Activated CD4-positive, alpha-beta T cell treated with anti-CD3 and anti-CD28 coated beads for 36 hours (primary cell): ENCODE results near the gene PCSK2. TPM values are rescaled to one million over a fixed set of nuclear protein-coding genes. Genes with fewer than 3 reads are reported as not detected.

ENCODE experiments used
- ATAC-seq: fragments of 200-7000 bp; cut with Tn5 transposase; one replicate; pipeline ENCODE4 v1.10.0; 2021; ENCODE audit warnings: mild to moderate bottlenecking, moderate library complexity
- CTCF ChIA-PET: fragments of 350-600 bp; sonication (Branson Sonifier 250); formaldehyde crosslinking; loops from one replicate; lab custom pipeline; 2021; ENCODE audit warnings: antibody characterized with exemption; lab: Charles Lee
- POLR2A ChIA-PET: fragments of 350-600 bp; sonication (Branson Sonifier 250); formaldehyde crosslinking; loops from one replicate; lab custom pipeline; 2021; ENCODE audit warnings: antibody characterized with exemption, inconsistent platforms; lab: Charles Lee
- DNase-seq: peaks from one replicate; pipeline ENCODE4 v3.0.0-alpha.2; 2020
- H3K27ac Mint-ChIP-seq: one replicate; pipeline ENCODE4 v1.8.0; 2021; ENCODE audit warnings: mixed read lengths
- H3K27me3 Mint-ChIP-seq: one replicate; pipeline ENCODE4 v1.8.0; 2021; ENCODE audit warnings: mixed read lengths
- H3K36me3 Mint-ChIP-seq: one replicate; pipeline ENCODE4 v1.8.0; 2021; ENCODE audit warnings: low read depth, mixed read lengths
- H3K4me1 Mint-ChIP-seq: one replicate; pipeline ENCODE4 v1.8.0; 2021; ENCODE audit warnings: mixed read lengths
- H3K4me3 Mint-ChIP-seq: one replicate; pipeline ENCODE4 v1.8.0; 2021; ENCODE audit warnings: mild to moderate bottlenecking, moderate library complexity, mixed read lengths
- H3K9me3 Mint-ChIP-seq: one replicate; pipeline ENCODE4 v1.8.0; 2021; ENCODE audit warnings: low read depth, mixed read lengths
- intact Hi-C, 2 experiments: fragments of 100-400 bp; cut with DNase I in 1 of 2; cut with micrococcal nuclease in 1 of 2; formaldehyde crosslinking; loops; one replicate each; pipeline versions ENCODE4 v1.14.2 to v1.15.1; 2022 to 2024; cut with DNase I, micrococcal nuclease
- total RNA-seq, 2 experiments: library from RNA; stranded (reverse); gene quantifications; one replicate each; pipeline ENCODE4 v1.2.3, GENCODE V29; 2021

Gene PCSK2
- total RNA-seq, 2 experiments from 2014 or later = not detected

DNA sequence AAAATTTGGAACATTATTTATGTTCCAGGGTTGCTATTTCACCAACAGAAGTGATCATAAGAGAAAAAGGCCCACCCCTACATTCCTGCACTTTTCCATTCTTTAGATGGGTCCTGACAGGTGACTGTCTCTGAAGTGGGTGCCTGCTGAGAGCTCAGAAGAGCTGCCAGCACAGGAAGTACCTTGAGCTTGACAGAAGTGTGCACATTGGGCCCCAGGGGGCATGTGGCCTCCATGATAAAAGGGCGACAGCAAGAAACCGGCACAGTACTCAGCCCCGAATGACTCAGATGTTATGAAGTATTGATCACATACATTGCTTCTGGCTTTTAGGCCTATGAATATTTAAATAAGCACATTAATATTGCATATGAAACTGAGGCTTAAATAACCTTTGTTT is 150.4 kb downstream of the PCSK2 start:
- ATAC-seq = no peak
- no peak overlapping the region for H3K27ac Mint-ChIP-seq
- intact Hi-C loops = no loop called here
- H3K27me3 Mint-ChIP-seq = no peaks in the 10 kb centered on the region
- ChIA-PET CTCF (no interaction called here), POLR2A (no interaction called here)
- H3K9me3 Mint-ChIP-seq = no peaks in the 10 kb centered on the region
- H3K36me3 Mint-ChIP-seq = no peaks in the 10 kb centered on the region
- H3K4me3 Mint-ChIP-seq = no peak overlapping the region
- H3K4me1 Mint-ChIP-seq = no peaks in the 10 kb centered on the region
- DNase-seq = no peak

DNA sequence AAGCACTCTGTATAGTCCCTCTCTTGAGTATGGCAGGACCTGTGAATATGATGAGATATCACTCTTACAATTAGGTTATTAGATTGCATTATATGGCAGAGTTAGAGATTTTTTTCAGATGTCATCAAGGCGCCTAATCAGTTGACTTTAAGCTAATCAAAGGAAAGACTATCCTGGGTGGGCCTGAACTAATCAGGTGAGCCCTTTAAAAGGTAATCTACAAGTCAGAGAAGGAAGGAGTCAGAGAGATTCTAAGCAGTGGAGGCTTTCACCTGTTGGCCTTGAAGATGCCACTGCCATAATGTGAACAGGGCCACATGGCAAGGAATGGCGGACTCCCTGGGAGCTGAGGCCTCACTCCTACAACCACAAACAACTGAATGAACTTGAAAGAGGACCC is 152.8 kb downstream of the PCSK2 start:
- Mint-ChIP-seq H3K4me1 (no peaks in the 10 kb centered on the region), H3K4me3 (no peak overlapping the region), H3K36me3 (no peaks in the 10 kb centered on the region), H3K27ac (no peak overlapping the region), H3K27me3 (peaks cover 2% of the 10 kb centered on the region), H3K9me3 (no peaks in the 10 kb centered on the region)
- no peak for ATAC-seq
- CTCF ChIA-PET = no interaction called here
- intact Hi-C loops = no loop called here
- DNase-seq = no peak
- POLR2A ChIA-PET = no interaction called here

DNA sequence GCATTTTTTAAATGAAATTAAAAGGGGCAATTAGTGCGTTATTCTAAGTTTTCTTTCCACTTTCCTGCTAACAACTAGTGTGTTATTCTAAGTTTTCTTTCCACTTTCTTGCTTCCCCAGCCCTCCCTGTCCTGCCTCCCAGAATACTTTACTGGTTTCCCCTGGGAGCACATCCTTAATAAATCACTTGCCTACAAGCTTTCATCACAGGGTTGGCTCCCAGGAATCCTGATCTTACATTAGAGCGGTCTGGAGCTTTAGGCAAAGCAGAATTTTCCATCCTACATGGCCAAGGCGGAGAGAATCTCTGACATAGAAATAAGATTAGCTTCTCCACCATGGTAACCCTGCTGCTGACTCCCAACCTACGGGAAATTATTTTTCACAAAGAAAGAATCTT is 154.0 kb downstream of the PCSK2 start:
- Mint-ChIP-seq H3K4me3 (no peak overlapping the region), H3K4me1 (no peaks in the 10 kb centered on the region), H3K27me3 (peaks cover 3% of the 10 kb centered on the region), H3K36me3 (no peaks in the 10 kb centered on the region), H3K27ac (no peak overlapping the region), H3K9me3 (no peaks in the 10 kb centered on the region)
- POLR2A ChIA-PET = no interaction called here
- intact Hi-C loops = no loop called here
- DNase-seq (no peak), ATAC-seq (no peak)
- CTCF ChIA-PET = no interaction called here

DNA sequence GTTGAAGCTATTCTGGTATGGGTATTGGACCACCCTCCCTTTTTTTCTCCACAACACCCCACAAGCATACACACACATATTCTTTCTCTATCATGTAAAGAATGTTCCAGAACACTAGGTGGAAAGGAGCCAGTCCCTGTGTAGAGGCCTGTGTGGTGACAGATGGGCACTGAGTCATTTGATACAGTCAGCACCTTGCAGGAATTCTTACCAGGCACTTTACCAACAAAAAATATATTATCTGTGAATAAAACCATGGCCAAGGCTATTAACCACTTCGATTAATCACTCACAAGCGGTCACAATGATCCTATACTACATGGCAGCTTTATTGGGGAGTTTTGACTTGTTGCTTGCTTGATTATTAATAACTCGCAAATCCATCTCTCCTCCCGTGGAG is 154.9 kb downstream of the PCSK2 start:
- H3K36me3 Mint-ChIP-seq = no peaks in the 10 kb centered on the region
- DNase-seq = no peak
- no peak for ATAC-seq
- peaks cover 3% of the 10 kb centered on the region for H3K27me3 Mint-ChIP-seq
- intact Hi-C loops = no loop called here
- ChIA-PET CTCF (interaction anchor here (0.5 kb wide), 1 partner anchor 10 kb away, joined by 3 read pairs; no protein-coding TSS in a partner anchor), POLR2A (no interaction called here)
- H3K9me3 Mint-ChIP-seq = no peaks in the 10 kb centered on the region
- H3K27ac Mint-ChIP-seq = no peak overlapping the region
- H3K4me1 Mint-ChIP-seq = no peaks in the 10 kb centered on the region
- no peak overlapping the region for H3K4me3 Mint-ChIP-seq

DNA sequence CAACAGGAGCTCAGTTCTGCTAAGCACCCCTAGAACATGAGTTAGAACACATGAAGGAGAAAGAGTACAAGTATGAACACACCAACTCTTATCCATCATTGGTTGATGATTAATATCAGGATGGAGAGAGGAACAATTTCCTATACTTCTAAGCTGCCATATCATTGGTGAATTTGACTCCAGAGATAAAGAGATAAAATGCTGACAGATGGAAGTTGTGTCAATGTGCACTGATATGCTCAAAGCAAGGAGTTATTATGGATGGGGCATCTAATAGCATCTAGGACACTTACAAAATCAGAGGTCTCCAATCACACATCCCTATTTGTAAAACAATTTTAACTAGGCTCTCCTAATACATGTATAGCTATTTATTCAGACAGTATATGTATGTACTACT is 159.0 kb downstream of the PCSK2 start:
- intact Hi-C loops = no loop called here
- CTCF ChIA-PET = no interaction called here
- POLR2A ChIA-PET = no interaction called here

DNA sequence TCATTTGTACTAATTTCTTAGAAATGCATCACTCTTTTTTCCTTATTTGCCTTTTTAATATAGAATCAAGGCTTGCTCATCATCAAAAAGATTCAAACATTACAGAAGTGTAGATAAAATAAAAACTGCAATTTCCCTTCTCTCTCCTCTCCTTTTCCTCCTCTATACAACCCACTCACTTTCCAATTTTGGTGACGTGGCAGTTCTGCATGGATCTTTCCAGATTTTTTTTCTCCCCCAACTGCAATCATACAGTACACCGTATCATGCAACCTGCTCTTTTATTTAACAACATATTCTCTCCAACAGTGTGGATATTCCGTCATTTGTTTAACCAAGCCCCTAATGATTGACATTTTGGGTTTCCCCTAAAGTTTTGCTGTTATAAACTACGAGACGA is 163.8 kb downstream of the PCSK2 start:
- Mint-ChIP-seq H3K27me3 (peaks cover 8% of the 10 kb centered on the region), H3K9me3 (no peaks in the 10 kb centered on the region), H3K36me3 (no peaks in the 10 kb centered on the region), H3K27ac (no peak overlapping the region), H3K4me3 (no peak overlapping the region), H3K4me1 (no peaks in the 10 kb centered on the region)
- ChIA-PET POLR2A (no interaction called here), CTCF (interaction anchor here (0.6 kb wide), 1 partner anchor 676 kb away, joined by 4 read pairs; no protein-coding TSS in a partner anchor)
- no peak for DNase-seq
- no peak for ATAC-seq
- intact Hi-C loops = no loop called here

More for the DNA sequence above, 159.0 kb downstream of the PCSK2 start:
- Mint-ChIP-seq H3K27me3 (peaks cover 7% of the 10 kb centered on the region), H3K9me3 (no peaks in the 10 kb centered on the region), H3K36me3 (no peaks in the 10 kb centered on the region), H3K4me3 (no peak overlapping the region), H3K4me1 (no peaks in the 10 kb centered on the region), H3K27ac (no peak overlapping the region)
- no peak for DNase-seq
- no peak for ATAC-seq

DNA sequence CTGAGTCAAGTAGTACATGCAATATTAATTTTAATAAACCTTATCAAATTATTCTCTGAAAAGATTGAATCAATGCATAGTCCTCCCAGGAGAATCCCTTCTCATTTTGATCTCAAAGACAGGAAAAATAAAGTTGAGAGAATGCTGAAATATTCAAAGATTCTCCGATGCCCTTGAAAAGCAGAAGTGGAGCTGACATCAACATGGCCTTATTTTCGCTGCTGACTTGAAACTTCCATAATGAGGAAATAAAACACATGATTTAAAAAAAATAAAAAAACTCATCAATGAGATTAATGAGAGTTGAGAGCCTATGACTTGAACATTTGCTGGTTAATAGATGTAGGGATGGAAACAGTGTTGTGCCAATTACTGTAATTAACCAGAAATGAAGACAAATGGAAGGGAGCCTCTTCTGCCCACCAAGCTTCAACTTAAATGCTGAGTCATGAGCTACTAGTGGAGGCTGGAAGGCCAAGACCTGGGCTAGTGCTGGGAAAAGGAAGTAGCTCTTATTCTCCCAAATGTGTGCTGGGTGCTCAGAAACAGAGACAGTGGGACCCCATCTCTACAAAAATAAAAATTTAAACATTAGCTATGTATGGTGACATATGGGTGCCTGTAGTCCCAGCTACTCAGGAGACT is 164.4 kb downstream of the PCSK2 start:
- Mint-ChIP-seq H3K4me3 (no peak overlapping the region), H3K9me3 (no peaks in the 10 kb centered on the region), H3K27ac (no peak overlapping the region), H3K36me3 (no peaks in the 10 kb centered on the region), H3K4me1 (no peaks in the 10 kb centered on the region), H3K27me3 (peaks cover 7% of the 10 kb centered on the region)
- CTCF ChIA-PET = interaction anchor here (0.6 kb wide), 1 partner anchor 676 kb away, joined by 4 read pairs; no protein-coding TSS in a partner anchor
- ATAC-seq = no peak
- no peak for DNase-seq
- POLR2A ChIA-PET = no interaction called here
- intact Hi-C loops = no loop called here

DNA sequence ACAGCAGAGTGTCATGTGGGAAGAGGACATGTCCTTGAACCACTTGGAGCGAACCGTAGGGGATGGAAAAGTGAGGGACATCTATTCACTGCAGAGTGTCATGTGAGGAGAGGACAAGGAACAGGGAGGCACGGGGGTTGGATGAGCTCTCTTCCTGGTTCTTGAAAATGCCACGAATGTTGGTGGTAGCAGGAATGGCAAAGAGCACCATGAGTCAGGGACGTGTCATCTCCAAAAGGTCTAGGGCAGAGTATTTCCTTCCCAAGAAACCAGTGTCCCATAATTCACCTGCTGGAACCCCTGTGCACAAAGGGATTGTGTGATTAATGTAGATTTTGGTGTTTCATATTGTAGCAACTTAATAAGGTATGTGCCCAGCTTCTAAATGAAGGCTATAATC is 167.6 kb downstream of the PCSK2 start:
- H3K27me3 Mint-ChIP-seq = peaks cover 7% of the 10 kb centered on the region
- CTCF ChIA-PET = interaction anchor here (1.3 kb wide), 1 partner anchor 37 kb away, joined by 5 read pairs; no protein-coding TSS in a partner anchor
- no peak for DNase-seq
- no peaks in the 10 kb centered on the region for H3K36me3 Mint-ChIP-seq
- intact Hi-C loops = no loop called here
- no peaks in the 10 kb centered on the region for H3K4me1 Mint-ChIP-seq
- no peak for ATAC-seq
- POLR2A ChIA-PET = no interaction called here
- H3K4me3 Mint-ChIP-seq = no peak overlapping the region
- H3K9me3 Mint-ChIP-seq = no peaks in the 10 kb centered on the region
- no peak overlapping the region for H3K27ac Mint-ChIP-seq

DNA sequence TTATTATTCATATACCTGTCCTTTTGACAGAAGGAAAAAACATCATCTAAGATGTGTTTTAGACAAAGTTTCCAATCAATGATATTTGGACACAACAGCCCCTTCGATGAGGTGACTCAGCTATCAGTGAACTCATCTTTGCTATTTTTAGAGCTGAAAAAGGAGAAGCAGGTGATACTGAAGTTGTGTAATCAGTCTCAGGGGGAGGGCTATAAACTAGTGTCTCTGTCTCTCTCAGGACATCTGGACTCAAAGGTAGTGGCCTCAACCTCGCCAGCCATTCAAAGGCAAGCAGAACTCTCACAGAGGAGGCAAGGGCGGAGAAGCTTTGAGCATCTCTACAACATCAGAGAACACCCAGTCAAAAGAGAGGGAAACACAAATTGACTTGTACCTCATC is 168.9 kb downstream of the PCSK2 start:
- DNase-seq (no peak), ATAC-seq (no peak)
- H3K4me1 Mint-ChIP-seq = no peaks in the 10 kb centered on the region
- no peaks in the 10 kb centered on the region for H3K36me3 Mint-ChIP-seq
- CTCF ChIA-PET = interaction anchor here (0.6 to 1.3 kb wide), 2 partner anchors 35 to 39 kb away, joined by 3 to 5 read pairs; no protein-coding TSS in a partner anchor
- intact Hi-C loops = no loop called here
- H3K27ac Mint-ChIP-seq = no peak overlapping the region
- H3K4me3 Mint-ChIP-seq = no peak overlapping the region
- no peaks in the 10 kb centered on the region for H3K9me3 Mint-ChIP-seq
- H3K27me3 Mint-ChIP-seq = peaks cover 7% of the 10 kb centered on the region
- POLR2A ChIA-PET = no interaction called here

DNA sequence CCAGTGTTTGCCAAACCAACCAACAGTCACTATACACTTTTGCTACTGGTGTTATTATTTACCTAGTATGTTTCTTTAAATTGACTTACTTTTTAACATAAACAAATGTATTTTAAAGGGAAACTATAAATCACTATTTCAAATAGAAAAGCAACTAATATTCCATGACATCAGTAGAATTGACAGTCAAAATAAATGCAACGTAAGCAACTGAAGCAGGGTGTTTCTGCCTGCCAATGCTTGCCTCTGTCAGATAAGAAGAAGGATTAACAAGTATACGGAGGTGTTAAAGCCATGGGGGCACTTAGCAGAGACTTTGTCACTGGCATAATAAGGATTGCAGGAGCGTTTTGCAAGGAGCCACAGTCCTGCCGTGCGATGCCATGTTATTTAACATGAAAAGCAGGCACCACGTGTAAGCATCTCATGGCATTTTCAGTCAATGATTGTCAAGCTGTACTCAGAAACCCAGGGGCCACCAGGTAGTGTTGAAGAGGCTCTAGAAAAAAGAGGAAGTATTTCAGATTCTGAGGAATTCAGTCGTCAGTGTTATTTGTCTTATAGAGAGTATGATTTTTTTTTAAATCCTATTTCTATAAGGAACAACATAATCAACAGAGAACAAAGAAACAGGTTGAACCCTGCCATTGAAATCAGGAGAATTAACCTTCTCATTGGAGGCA is 172.6 kb downstream of the PCSK2 start:
- ChIA-PET POLR2A (no interaction called here), CTCF (interaction anchor here (1.0 kb wide), 1 partner anchor 11 kb away, joined by 3 read pairs; no protein-coding TSS in a partner anchor)
- H3K27me3 Mint-ChIP-seq = peaks cover 5% of the 10 kb centered on the region
- H3K9me3 Mint-ChIP-seq = no peaks in the 10 kb centered on the region
- H3K27ac Mint-ChIP-seq = no peak overlapping the region
- no peaks in the 10 kb centered on the region for H3K4me1 Mint-ChIP-seq
- DNase-seq (no peak), ATAC-seq (no peak)
- no peaks in the 10 kb centered on the region for H3K36me3 Mint-ChIP-seq
- intact Hi-C loops = no loop called here
- no peak overlapping the region for H3K4me3 Mint-ChIP-seq

DNA sequence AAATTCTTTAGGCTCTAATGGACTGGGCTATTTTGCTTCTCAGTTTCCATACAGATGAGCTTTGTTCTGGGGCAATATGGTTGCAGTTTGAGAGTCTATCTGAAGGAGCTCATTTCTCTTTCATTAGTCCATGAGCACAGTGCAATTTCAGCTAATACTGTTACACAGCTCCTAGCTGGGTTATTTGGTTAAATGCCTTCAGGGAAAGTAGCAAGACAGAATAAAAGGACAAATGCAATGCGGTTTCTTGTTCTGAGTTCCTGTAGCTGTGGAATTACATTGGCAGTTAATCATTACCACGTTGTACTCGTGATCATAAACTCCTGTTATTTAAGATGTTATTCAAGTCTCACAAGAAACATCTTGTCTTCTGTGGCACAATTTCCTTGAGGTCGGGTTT is 176.6 kb downstream of the PCSK2 start:
- H3K27ac Mint-ChIP-seq = no peak overlapping the region
- ChIA-PET POLR2A (no interaction called here), CTCF (interaction anchor here (1.6 kb wide), 1 partner anchor 599 kb away, joined by 3 read pairs; no protein-coding TSS in a partner anchor)
- no peak overlapping the region for H3K4me3 Mint-ChIP-seq
- ATAC-seq (no peak), DNase-seq (no peak)
- H3K27me3 Mint-ChIP-seq = peaks cover 5% of the 10 kb centered on the region
- no peaks in the 10 kb centered on the region for H3K9me3 Mint-ChIP-seq
- intact Hi-C loops = no loop called here
- H3K36me3 Mint-ChIP-seq = no peaks in the 10 kb centered on the region
- H3K4me1 Mint-ChIP-seq = no peaks in the 10 kb centered on the region

DNA sequence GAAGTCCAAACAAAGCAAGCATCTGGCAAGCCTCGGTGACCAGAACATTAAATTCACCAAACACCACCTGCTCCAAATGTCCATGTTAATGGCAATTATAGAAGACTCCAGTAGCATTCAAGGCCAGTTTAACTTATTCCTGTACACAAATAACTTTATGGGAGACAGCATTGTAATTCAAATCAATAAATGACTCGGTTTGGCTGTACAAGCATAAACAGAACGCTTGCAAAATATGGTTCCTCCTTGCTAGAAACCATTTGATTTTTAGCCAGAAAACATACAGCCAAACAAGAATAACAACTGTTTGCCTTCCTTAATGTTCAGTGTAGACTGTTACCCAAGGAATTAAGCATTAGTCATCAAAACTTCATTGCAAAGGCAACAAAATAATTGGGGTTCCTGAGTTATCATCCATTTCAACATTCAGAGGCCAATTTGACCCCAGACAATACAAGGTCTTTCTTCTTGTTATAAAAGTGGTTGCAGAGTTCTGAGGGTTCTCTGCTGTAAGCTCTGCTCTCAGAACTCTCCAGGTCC is 179.3 kb downstream of the PCSK2 start:
- DNase-seq (no peak), ATAC-seq (no peak)
- intact Hi-C loops = no loop called here
- Mint-ChIP-seq H3K4me3 (no peak overlapping the region), H3K4me1 (no peaks in the 10 kb centered on the region), H3K9me3 (no peaks in the 10 kb centered on the region), H3K36me3 (no peaks in the 10 kb centered on the region), H3K27me3 (peaks cover 8% of the 10 kb centered on the region), H3K27ac (no peak overlapping the region)
- CTCF ChIA-PET = no interaction called here
- POLR2A ChIA-PET = no interaction called here
